ENCODE measurements around the gene KIF16B. TPM values are rescaled to one million over a fixed set of nuclear protein-coding genes. Genes with fewer than 3 reads are reported as not detected.

The KIF16B gene
- total and polyA plus RNA-seq, 9 of the 15 experiments (the other 6 are each of a cell fraction or from before 2014, with no cell fraction given), result 1.00 to 10.6 (median 8.5) TPM

DNA sequence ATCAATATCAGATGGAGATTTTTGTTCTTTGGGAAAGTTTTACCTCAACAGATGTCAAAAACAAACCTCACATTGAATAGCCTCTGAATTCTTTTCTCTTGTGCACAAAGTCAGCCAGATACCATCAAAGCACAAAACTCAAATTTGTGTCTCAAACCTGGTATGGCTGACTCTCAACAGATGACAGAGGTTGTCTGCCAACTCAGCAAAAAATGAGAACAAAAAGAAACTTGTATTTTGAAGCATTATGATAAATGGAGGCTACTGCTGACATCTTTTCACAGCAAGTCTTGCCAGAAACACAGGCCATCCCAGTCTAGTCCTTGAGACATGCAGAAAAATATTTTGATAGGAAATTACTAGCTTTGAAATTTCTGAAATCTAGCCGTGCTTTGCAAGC is 79.8 kb downstream of the KIF16B start (continued):
- TF ChIP-seq, protein P1, sequence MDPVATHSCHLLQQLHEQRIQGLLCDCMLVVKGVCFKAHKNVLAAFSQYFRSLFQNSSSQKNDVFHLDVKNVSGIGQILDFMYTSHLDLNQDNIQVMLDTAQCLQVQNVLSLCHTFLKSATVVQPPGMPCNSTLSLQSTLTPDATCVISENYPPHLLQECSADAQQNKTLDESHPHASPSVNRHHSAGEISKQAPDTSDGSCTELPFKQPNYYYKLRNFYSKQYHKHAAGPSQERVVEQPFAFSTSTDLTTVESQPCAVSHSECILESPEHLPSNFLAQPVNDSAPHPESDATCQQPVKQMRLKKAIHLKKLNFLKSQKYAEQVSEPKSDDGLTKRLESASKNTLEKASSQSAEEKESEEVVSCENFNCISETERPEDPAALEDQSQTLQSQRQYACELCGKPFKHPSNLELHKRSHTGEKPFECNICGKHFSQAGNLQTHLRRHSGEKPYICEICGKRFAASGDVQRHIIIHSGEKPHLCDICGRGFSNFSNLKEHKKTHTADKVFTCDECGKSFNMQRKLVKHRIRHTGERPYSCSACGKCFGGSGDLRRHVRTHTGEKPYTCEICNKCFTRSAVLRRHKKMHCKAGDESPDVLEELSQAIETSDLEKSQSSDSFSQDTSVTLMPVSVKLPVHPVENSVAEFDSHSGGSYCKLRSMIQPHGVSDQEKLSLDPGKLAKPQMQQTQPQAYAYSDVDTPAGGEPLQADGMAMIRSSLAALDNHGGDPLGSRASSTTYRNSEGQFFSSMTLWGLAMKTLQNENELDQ (CRISPR knock-in tag; IDR thresholded peaks at IDR 0.05; ENCODE audit: borderline replicate concordance), result no peak
- TF ChIP-seq FOXK1 (CRISPR knock-in tag; IDR thresholded peaks at IDR 0.05; ENCODE audit: borderline replicate concordance), result no peak
- TF ChIP-seq, protein P2, sequence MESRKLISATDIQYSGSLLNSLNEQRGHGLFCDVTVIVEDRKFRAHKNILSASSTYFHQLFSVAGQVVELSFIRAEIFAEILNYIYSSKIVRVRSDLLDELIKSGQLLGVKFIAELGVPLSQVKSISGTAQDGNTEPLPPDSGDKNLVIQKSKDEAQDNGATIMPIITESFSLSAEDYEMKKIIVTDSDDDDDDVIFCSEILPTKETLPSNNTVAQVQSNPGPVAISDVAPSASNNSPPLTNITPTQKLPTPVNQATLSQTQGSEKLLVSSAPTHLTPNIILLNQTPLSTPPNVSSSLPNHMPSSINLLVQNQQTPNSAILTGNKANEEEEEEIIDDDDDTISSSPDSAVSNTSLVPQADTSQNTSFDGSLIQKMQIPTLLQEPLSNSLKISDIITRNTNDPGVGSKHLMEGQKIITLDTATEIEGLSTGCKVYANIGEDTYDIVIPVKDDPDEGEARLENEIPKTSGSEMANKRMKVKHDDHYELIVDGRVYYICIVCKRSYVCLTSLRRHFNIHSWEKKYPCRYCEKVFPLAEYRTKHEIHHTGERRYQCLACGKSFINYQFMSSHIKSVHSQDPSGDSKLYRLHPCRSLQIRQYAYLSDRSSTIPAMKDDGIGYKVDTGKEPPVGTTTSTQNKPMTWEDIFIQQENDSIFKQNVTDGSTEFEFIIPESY (CRISPR knock-in tag; IDR thresholded peaks at IDR 0.05), result no peak
- TF ChIP-seq, protein P3, sequence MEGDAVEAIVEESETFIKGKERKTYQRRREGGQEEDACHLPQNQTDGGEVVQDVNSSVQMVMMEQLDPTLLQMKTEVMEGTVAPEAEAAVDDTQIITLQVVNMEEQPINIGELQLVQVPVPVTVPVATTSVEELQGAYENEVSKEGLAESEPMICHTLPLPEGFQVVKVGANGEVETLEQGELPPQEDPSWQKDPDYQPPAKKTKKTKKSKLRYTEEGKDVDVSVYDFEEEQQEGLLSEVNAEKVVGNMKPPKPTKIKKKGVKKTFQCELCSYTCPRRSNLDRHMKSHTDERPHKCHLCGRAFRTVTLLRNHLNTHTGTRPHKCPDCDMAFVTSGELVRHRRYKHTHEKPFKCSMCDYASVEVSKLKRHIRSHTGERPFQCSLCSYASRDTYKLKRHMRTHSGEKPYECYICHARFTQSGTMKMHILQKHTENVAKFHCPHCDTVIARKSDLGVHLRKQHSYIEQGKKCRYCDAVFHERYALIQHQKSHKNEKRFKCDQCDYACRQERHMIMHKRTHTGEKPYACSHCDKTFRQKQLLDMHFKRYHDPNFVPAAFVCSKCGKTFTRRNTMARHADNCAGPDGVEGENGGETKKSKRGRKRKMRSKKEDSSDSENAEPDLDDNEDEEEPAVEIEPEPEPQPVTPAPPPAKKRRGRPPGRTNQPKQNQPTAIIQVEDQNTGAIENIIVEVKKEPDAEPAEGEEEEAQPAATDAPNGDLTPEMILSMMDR (IDR thresholded peaks at IDR 0.05 in 2 of 3, conservative IDR thresholded peaks at IDR 0.05 in 1 of 3; ENCODE audit: insufficient read depth in 2 of 3, low read depth in 1 of 3, low read length in 3 of 3), result no peak
- no peak for TF ChIP-seq KHSRP (IDR thresholded peaks at IDR 0.05)
- TF ChIP-seq MEF2D (tag; conservative IDR thresholded peaks at IDR 0.05; ENCODE audit: low read depth), result no peak
- no peak for TF ChIP-seq DIDO1 (tag; IDR thresholded peaks at IDR 0.05; ENCODE audit: low read depth)
- TF ChIP-seq, protein P4, sequence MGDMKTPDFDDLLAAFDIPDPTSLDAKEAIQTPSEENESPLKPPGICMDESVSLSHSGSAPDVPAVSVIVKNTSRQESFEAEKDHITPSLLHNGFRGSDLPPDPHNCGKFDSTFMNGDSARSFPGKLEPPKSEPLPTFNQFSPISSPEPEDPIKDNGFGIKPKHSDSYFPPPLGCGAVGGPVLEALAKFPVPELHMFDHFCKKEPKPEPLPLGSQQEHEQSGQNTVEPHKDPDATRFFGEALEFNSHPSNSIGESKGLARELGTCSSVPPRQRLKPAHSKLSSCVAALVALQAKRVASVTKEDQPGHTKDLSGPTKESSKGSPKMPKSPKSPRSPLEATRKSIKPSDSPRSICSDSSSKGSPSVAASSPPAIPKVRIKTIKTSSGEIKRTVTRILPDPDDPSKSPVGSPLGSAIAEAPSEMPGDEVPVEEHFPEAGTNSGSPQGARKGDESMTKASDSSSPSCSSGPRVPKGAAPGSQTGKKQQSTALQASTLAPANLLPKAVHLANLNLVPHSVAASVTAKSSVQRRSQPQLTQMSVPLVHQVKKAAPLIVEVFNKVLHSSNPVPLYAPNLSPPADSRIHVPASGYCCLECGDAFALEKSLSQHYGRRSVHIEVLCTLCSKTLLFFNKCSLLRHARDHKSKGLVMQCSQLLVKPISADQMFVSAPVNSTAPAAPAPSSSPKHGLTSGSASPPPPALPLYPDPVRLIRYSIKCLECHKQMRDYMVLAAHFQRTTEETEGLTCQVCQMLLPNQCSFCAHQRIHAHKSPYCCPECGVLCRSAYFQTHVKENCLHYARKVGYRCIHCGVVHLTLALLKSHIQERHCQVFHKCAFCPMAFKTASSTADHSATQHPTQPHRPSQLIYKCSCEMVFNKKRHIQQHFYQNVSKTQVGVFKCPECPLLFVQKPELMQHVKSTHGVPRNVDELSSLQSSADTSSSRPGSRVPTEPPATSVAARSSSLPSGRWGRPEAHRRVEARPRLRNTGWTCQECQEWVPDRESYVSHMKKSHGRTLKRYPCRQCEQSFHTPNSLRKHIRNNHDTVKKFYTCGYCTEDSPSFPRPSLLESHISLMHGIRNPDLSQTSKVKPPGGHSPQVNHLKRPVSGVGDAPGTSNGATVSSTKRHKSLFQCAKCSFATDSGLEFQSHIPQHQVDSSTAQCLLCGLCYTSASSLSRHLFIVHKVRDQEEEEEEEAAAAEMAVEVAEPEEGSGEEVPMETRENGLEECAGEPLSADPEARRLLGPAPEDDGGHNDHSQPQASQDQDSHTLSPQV (IDR thresholded peaks at IDR 0.05), result no peak
- TF ChIP-seq HEY1 (CRISPR knock-in tag; IDR thresholded peaks at IDR 0.05; ENCODE audit: borderline replicate concordance), result no peak
- no peak for TF ChIP-seq SUPT5H (IDR thresholded peaks at IDR 0.05)
- TF ChIP-seq ZNF431 (CRISPR knock-in tag; IDR thresholded peaks at IDR 0.05), result no peak
- TF ChIP-seq SAP30 (IDR thresholded peaks at IDR 0.05; ENCODE audit: borderline replicate concordance, insufficient read depth, low read depth, low read length, poor library complexity, severe bottlenecking), result no peak
- no peak for TF ChIP-seq TBL1XR1 (IDR thresholded peaks at IDR 0.05; ENCODE audit: low read length in 2 of 2)
- no peak for TF ChIP-seq MTF1 (CRISPR knock-in tag; IDR thresholded peaks at IDR 0.05; ENCODE audit: borderline replicate concordance)
- TF ChIP-seq, protein P5, sequence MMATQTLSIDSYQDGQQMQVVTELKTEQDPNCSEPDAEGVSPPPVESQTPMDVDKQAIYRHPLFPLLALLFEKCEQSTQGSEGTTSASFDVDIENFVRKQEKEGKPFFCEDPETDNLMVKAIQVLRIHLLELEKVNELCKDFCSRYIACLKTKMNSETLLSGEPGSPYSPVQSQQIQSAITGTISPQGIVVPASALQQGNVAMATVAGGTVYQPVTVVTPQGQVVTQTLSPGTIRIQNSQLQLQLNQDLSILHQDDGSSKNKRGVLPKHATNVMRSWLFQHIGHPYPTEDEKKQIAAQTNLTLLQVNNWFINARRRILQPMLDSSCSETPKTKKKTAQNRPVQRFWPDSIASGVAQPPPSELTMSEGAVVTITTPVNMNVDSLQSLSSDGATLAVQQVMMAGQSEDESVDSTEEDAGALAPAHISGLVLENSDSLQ (IDR thresholded peaks at IDR 0.05), result no peak
- TF ChIP-seq TAF9B (IDR thresholded peaks at IDR 0.05; ENCODE audit: partially characterized antibody), result no peak
- TF ChIP-seq GATAD2B (IDR thresholded peaks at IDR 0.05; ENCODE audit: borderline replicate concordance), result no peak
